Measurements from ENCODE around the gene ACTN4.

Gene ACTN4

DNA sequence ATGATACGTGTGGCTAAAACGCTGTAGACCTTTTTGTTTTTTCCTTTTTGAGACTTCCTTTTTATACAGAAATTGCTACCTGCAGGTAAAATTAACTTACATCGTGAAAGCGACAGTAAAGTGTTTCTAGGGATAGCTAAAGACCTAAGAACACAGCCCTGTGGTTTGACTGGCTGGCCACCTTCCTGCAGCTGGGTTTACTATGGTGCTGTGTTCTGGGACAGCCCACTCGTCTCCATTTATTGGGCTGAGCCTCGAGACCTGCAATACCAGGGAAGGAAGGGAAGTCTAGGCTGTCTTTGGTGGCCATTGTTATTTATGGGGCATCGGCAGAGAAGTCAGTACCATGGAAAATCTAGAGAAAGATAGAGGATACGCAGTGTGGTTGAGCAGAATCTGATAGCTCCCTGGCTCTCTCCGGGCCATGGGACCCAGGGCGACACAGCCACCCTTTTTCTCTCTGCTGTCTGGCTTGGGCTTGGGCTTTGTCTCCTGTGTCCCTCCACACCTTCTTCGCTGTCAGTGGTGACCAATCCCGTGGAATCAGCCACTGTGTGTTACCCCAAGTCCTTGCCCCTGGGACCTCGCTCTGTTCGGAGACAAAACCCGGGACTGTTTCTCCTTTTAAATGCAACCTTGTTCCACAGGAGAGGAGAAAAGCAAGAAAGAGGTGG is 30.9 kb downstream of the ACTN4 start:
- DNase-seq (ENCODE audit: low read depth): no peak

DNA sequence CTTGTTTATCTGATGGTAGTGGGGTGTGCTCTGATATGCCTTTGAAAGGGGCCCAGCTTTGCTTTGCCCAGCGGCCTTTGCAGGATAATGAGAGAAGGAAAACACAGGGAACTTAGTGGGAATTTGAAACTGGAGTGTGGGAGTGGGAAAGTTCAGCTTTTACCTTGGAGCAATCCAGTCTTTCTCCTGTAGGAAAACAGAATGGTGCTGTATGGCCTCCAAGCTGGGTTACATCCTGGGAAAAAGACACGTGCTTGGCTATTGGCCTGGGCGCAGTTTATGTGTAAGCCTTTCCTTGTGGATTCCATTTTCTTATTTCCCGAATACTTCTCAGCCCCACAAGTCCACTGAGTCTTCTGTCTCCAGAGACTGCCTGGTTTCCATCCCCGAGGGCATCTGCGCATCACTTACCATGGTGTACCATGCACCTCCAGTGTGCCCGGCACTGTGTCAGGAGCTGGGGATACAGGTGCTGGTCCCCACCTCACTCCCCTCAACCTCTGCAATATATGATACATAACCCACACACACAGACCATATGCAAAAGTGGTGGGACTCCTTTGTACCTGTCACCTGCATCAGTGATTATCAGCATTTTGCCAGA is 31.5 kb downstream of the ACTN4 start:
- DNase-seq (ENCODE audit: low read depth): no peak

DNA sequence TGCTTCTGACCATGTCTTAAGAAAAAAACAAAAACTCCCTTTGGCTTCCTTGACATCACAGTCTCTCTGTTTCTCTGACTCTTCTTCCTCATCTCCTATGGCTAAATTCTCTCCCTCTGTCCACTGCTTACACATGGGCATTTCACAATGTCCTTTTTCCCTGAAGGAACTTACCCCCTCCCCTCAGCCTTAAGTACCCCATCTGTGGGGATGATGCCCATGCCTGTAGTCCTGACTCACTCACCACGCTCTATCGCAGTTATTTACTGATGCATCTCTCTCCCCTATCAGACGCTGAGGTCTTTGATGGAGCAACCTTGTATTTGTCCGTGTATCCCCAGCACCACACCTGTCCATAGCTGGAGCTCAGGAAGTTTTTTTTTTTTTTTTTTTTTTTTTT is 32.4 kb downstream of the ACTN4 start:
- DNase-seq (ENCODE audit: low read depth): no peak

DNA sequence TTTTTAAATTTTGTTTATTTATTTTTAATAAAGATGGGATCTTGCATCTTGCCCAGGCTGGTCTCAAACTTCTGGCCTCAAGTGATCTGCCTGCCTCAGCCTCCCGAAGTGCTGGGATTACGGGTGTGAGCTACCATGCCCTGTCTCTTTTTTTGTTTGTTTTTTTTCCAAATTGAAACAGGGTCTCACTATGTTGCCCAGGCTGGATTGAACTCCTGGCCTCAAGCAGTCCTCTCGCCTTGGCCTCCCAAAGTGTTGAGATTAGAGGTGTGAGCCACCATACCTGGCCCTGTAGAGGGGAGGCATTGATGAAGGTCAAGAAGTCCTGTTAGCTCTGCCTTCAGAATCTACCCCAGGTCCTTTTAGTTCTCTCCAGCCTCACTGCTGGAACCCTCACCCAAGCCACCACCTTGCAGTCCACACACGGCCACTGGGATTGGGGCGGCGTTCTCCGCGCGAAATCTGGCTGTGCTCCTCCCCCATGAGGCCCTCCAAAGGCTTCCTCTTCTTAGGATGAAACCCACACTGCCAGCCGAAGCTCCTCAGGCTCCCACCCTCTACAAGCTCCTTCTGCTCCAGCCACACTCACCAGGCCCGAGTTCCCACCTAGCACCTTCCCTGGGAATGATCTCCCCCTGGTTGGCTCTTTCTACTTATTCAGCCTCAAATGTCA is 34.9 kb downstream of the ACTN4 start:
- DNase-seq (ENCODE audit: low read depth): no peak

DNA sequence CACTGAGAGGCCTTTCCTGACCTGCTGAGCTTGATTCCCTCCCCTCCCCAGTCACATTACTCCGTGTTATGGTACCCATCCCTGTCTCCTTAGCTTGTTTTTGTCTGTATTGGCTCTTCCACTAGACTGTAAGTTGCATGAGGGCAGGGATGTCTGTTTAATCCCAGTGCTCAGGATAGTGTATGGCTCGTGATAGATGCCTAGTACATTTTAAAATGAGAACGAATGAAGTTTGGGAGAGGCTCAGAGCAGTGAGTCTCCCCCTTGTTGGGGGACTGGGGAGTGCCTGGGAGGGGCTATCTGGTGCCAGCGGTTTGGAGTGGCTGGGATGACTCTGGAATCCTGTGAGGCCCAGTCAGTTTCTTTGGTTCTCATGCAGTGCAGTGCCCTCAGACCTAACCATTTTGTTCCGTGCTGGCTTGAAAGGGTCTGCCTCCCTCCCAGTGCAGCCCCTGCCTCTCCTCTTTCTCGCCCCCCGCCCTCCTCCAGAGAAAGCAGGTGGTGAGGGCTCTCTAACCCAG is 35.5 kb downstream of the ACTN4 start:
- DNase-seq (ENCODE audit: low read depth): no peak

DNA sequence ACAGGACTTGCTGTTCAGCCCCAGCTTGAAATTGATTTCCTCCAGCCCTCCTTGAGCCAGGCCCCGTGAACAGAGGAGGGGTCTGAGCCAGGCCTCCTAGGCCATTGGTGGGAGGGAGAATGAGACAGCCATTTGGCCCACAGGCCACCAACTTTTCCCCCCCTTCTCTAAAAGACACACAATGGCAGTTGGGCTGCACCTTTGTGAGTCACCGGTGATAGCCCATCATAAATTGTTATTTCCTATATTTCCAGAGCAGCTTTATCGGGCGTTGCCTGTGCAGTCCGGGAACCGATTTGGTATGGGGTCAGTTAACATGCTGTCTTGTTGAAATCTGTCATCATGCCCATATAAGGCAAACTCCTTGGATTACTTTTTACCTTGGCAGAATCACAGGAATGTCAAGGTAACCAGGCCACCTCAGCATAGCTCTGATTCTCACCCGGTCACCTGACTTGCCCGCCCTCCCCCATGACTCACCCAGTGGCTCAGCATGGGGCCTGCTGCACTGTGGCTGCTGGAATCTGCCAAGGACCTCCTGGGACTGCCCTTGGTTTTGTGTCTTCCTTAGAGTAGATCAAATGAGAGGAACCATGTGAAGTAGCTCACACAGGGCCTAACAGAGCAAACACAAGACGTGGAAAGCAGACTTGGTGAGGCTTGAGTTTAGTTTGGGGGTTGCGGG is 36.1 kb downstream of the ACTN4 start:
- peak; percentile 66 for DNase-seq (ENCODE audit: low read depth)

DNA sequence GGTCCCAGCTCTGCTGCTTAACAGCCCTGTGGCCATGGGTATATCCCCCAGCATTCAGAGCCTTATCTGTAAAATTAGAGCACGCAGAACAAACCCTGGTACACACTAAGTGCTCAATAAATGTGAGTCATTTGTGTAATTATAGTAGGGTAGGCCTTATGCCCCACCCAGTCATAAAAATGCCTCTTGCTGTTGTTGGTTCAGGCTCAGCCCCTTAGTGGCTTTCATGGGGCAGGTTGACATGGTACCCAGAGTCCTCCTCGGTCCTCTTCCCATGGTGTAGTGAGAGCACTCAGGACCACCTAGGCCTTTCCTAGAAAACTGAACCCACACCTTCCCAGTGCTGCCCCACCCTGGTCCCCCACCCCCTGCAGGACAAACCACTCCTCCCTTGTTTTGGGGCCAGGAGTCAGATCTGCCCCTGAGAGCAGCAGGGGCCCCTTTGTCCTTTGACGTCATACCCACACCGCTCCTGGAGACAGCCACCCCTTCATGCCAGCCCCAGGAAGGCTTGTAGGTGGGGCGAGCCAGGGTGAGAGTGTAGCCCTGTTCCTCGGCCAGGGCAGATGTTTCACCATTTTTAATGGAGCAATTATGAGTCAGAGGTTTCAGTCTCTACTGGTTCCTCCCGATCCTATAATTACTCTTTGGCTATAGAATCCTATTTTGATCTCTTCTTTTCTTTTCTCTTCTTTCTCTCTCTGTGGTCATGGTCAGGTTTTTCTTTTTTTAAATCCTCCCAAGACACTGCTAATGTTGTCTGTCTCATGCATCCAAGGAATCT is 36.8 kb downstream of the ACTN4 start:
- DNase-seq (ENCODE audit: low read depth): no peak

DNA sequence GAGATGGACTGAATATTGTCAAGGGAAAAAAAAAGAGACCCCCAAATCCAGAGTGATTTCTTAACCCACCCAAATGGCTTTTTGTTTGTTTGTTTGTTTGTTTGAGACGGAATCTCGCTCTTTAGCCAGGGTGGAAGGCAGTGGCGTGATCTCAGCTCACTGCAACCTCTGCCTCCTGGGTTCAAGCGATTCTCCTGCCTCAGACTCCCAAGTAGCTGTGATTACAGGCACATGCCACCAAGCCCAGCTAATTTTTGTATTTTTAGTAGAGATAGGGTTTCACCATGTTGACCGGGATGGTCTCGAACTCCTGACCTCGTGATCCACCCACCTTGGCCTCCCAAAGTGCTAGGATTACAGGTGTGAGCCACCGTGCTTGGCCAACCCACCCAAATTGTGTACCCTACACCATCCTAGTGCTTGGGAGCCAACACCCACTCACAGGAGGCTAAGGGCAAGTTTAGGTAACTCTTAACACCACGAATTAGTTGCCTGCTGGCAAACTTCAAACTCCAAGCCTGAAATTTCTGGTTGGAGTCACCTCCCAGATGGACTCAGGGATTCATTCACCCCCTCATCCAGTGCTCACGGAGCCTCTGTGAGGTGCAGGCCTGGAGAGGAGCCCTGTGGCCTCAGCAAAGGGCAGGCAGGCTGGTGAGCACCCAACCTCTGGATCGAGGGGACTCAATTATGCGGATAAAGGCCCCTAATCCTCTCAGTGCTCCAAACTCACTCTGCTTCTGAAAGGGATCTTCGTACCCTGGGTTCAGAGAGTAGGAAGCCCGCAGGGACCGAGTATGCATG is 37.6 kb downstream of the ACTN4 start:
- no peak for DNase-seq (ENCODE audit: low read depth)

DNA sequence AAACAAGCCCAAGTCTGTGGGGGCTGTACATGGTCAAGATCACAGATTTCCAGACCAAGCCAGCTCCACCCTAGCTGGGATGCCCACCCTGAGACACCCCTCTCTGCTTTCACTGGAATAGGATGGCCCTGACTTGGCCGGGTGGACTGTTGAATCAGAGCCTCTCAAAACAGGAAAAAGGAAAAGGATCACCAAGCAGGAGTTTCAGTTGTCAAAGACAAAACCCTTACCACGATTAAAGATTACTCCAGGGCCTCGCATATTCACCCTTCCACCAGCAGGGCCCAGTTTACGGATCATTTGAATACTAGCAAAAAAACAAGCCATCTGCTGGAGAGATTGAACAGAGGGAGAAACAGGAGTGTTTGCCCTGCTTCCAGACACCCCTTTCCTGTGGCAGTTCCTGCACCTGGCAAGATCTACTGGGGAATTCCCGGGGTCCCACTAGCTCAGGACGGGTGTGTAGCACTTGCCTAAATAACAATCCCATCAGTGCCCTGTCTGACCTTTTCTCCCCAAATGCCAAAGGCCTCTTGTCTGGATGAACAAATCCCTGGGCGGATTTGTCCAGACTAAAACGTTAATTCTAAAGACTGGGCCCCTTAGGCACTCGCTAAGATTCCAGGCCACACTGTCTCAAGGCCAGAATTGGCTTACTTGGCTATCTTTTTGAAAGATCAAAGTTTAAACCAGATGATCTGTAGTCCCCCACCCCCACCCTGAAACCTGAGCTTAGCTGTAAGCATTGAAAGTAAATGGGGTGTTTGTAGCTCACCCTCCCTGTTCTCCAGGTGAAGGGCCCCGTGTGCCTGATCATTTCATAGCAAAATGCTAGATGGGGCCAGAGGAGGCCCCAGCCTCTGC is 38.4 kb downstream of the ACTN4 start:
- DNase-seq (ENCODE audit: low read depth): no peak

DNA sequence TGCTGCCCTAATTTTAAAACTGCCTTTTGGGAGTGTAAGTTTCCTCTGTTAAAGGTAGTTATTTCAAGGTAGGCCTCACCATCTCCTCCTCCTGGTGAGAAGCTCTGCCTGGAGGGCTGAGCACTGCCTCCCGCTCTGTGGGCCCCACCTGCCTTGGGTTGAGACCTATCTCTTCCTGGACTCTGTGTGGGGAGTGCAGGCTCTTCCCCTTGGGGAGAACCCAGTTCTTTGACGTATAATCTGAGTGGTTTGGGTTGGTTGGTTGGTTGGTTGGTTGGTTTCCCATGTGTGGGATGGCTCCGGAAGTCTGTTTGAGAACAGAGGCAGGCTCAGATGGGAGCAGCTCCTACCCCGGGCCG is 39.1 kb downstream of the ACTN4 start:
- no peak for DNase-seq (ENCODE audit: low read depth)

DNA sequence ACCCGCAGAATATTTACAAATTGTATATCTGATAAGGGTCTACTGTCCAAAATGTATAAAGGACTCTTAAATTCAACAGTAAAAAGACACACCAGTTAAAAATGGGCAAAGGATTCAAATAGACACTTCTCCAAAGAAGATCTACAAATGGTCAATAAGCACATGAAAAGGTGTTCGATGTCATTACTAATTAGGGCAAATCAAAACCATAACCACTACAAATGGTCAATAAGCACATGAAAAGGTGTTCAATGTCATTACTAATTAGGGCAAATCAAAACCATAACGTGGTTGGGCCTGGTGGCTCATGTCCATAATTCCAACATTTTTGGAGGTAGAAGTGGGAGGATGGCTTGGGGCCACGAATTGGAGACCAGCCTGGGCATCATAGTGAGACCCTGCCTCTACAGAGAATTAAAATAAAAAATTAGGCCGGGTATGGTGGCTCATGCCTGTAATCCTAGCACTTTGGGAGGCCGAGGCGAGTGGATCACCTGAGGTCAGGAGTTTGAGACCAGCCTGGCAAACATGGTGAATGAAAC is 40.5 kb downstream of the ACTN4 start:
- no peak for DNase-seq (ENCODE audit: low read depth)

DNA sequence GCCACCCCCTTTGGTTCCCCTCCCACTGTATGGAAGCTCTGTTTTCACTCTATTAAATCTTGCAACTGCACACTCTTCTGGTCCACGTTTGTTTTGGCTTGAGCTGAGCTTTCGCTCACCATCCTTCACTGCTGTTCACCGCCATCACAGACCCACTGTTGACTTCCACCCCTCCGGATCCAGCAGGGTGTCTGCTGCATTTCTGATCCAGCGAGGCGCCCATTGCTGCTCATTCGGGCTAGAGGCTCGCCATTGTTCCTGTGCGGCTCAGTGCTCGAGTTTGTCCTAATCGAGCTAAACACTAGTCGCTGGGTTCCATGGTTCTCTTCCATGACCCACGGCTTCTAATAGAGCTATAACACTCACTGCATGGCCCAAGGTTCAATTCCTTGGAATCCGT is 42.7 kb downstream of the ACTN4 start:
- no peak for DNase-seq (ENCODE audit: low read depth)

DNA sequence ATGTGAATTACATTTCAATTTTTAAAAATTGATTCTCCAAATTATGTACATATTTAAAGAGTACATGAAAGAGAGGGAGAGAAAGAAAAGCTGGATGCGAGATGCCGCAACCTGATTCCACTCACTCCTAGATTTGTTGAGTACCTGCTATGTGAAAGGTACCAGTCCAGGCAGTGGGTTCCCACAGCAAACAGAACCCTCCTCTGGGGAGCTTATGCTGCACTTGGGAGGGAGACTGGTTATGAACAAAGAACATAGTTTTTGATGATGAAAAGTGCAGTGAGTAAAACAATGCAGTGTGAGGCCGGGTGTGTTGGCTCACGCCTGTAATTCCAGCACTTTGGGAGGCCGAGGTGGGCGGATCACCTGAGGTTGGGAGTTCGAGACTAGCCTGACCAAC is 43.4 kb downstream of the ACTN4 start:
- no peak for DNase-seq (ENCODE audit: low read depth)

DNA sequence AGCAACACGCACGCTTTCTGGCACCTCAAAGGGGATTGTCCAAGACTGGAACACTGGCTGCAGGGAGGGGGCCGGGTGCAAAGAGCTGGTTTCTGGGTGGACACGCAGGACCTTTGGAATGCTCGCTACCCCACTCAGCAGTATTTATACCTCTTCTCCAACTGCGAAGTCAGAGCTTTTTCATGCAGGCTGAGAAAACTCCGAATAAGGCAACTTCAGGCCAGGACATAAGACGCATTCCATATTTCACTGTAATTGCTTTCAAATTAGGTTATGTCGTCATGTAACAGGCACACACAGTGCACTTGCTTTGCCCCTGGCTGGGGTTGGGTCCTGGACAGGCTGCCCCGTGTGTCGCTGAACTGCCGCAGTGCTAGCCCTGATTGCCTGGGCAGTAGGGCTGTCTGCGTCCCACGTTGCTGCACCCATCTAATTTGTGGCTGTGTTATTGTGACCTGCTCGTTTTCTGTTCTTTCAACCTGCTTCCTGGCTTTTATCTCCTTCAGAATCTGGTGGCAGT is 44.5 kb downstream of the ACTN4 start:
- peak; percentile 95 for DNase-seq (ENCODE audit: low read depth)

DNA sequence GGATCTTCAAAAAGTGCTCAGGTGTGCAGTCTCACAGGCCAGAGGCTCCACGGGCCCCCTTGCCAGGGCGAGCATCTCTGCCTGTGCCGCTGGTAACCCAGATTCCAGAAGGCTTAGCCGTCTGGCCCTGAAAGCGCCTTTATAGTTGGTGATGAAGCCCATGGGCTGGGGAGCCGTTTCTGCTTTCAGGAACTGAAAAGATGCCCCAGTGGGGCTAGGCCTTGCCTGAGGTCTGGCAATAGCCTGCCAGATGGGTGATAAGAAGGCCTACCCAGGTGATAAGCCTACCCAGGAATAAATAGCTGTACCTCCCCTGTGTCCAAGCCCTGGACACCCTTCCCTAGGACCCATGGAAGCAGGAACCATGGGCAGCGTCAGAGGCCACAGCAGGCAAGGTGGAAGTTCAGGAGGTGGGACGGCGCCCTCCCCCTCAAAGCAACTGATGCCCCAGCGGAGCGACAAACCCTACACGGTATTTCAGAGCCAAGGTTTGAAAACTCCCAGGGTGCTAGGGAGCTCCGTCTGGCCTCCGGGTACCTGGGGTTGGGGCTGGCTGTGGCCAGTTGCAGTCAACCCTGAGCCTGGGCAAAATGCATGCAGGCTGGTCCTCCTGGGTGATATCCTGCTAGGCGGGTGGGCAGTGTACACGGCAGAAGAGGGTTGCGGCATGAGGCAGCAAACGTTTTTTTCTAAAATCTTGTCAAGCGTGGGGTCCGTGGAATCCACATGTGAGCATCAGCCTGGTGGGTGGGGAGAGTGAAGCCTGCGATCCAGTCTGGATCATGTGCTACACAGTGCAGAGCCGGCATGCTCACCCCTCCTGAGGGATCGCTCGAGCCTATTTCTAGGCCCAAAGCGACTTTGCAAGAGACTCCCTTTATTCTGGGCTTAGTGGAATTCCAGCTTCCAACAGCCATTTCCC is 45.3 kb downstream of the ACTN4 start:
- DNase-seq (ENCODE audit: low read depth): no peak

DNA sequence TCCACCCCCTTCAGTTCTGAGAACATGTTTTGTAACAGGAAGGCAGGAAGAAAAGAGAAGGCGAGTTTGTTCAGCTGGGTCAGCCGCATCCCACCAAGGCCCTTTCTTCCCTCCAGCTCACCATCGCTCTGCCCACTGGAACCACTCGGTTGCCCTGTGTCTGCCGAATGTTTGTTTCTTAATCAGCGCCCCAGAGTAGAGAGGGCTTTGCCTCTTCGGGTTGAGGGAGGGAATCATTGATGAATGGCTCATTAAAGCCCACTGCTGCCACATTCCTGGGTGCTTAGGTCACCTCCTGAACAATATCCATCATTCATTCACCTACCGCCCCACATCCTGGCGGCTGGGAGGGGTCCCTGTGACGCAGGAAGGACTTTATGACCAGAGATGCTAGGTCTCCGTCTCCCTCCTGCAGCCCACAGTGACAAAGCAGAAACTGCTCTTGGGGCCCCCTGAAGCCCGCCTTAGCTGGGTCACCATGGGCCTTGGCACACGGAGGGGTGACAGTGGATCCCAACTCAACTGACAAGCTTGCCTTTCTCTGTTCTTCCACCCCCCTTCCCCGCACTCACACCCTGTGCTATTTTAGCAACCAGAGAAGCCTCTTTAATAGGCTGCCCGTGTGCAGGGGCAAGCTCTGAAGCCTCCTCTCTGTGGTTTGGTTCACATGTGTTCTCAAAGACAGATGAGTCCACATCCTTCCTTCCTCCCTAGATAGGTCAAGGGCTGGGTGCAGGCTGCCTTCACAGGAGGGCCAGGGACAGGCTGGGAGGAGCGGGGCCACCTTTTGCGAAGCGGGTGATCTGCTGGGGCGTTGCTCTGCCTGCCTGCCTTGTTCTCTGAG is 46.2 kb downstream of the ACTN4 start:
- no peak for DNase-seq (ENCODE audit: low read depth)

DNA sequence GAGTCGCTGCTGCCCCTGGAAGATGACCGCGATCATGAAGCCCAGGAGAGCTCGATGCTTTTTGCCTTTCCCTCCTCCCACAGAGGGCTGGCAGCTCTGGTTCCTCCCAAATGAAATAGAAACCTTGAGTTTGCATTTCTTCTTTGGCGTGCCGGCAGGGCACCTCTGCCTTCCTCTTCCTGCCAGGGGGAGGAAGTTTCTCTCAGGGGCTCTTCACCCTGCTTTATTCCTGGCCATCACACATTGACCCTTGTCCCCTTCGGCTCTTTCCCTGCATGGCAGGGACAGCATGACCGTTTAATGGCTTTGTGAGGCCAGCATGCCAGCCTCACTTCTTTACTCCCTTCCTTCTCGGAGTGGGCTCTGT is 47.9 kb downstream of the ACTN4 start:
- DNase-seq (ENCODE audit: low read depth): no peak
